ENCODE data around the gene MAST4.

- no peak for TF ChIP-seq POLR2AphosphoS5 (IDR thresholded peaks at IDR 0.05)
- no peak for TF ChIP-seq CTCF (IDR thresholded peaks at IDR 0.05)
These were observed 602.7 kb downstream of the MAST4 start for GRCh38 chr5:67198917-67199316.
